Osteocyte (in vitro differentiated cells): ENCODE measurements around the gene KCNK15. TPM values are rescaled to one million over a fixed set of nuclear protein-coding genes. Genes with fewer than 3 reads are reported as not detected.
"Not testable (repeated sequence)": the region's sequence is repeated elsewhere in the genome, so short reads cannot be mapped to it uniquely, and the experiment has no call there.

Source experiments
- DNase-seq: peaks from one replicate; pipeline ENCODE4 v3.0.0; 2021; ENCODE audit warnings: mixed read lengths; ENCODE audit not compliant: unreplicated experiment; ENCODE audit errors: extremely low spot score
- H3K27ac Mint-ChIP-seq: one replicate; pipeline ENCODE4 v1.8.0; 2021; ENCODE audit warnings: mild to moderate bottlenecking, mixed read lengths; ENCODE audit not compliant: unreplicated experiment
- H3K27me3 Mint-ChIP-seq: one replicate; pipeline ENCODE4 v1.8.0; 2021; ENCODE audit warnings: mixed read lengths; ENCODE audit not compliant: unreplicated experiment
- H3K36me3 Mint-ChIP-seq: one replicate; pipeline ENCODE4 v1.8.0; 2021; ENCODE audit warnings: mixed read lengths; ENCODE audit not compliant: unreplicated experiment
- H3K4me1 Mint-ChIP-seq: one replicate; pipeline ENCODE4 v1.8.0; 2021; ENCODE audit warnings: mixed read lengths; ENCODE audit not compliant: unreplicated experiment
- H3K4me3 Mint-ChIP-seq: one replicate; pipeline ENCODE4 v1.8.0; 2021; ENCODE audit warnings: mild to moderate bottlenecking, moderate library complexity, mixed read lengths; ENCODE audit not compliant: unreplicated experiment
- H3K9me3 Mint-ChIP-seq: one replicate; pipeline ENCODE4 v1.8.0; 2021; ENCODE audit warnings: mixed read lengths; ENCODE audit not compliant: unreplicated experiment
- CTCF ChIP-seq: fragments of 200-600 bp; sonication (generic); IDR thresholded peaks from 2 replicates; pipeline ENCODE4 v1.5.0; 2021; ENCODE audit warnings: antibody characterized with exemption, mild to moderate bottlenecking, moderate library complexity
- long read RNA-seq: library from polyadenylated mRNA; unstranded; transcript quantifications from one replicate; pipeline ENCODE4 v2.0.0, GENCODE V29; 2021
- total RNA-seq: library from RNA; stranded (reverse); gene quantifications from 2 replicates; pipeline ENCODE4 v1.2.1, GENCODE V29; 2021

The KCNK15 gene
- 17.5 and 21.5 TPM in 2 replicates for total RNA-seq
- long read RNA-seq, partial matches to known transcripts = 0 of 2 reads
- long read RNA-seq, other reads (novel, unspliced or antisense) = 2 of 2 reads

- no peak for TF ChIP-seq CTCF
- no peak for DNase-seq
- peak within 1 kb of the TSS; percentile 88 for H3K27ac Mint-ChIP-seq
- peaks cover 27% of the 10 kb centered on the region for H3K4me1 Mint-ChIP-seq
- H3K36me3 Mint-ChIP-seq = no peaks in the 10 kb centered on the region
- H3K27me3 Mint-ChIP-seq = no peaks in the 10 kb centered on the region
- peak within 1 kb of the TSS; percentile 75 for H3K4me3 Mint-ChIP-seq
- no peaks in the 10 kb centered on the region for H3K9me3 Mint-ChIP-seq
Observed at GRCh38 chr20:44745598-44746366, at the start of gene KCNK15. Gene KCNK15 (plus strand): TSS chr20:44745865. CDS start chr20:44745911, 46 bp downstream.

- TF ChIP-seq CTCF = no peak
- Mint-ChIP-seq H3K4me1 (peaks cover 90% of the 10 kb centered on the region), H3K27me3 (no peaks in the 10 kb centered on the region), H3K9me3 (peaks cover 4% of the 10 kb centered on the region), H3K27ac (peak overlapping the region; percentile 95), H3K36me3 (no peaks in the 10 kb centered on the region), H3K4me3 (no peak overlapping the region)
- no peak for DNase-seq
Observed at GRCh38 chr20:44696315-44696714, 49.4 kb upstream of the KCNK15 start.

- peak overlapping the region; percentile 95 for H3K27ac Mint-ChIP-seq
- not testable (repeated sequence) for H3K36me3 Mint-ChIP-seq, H3K4me3 Mint-ChIP-seq, DNase-seq, H3K27me3 Mint-ChIP-seq, H3K9me3 Mint-ChIP-seq
- H3K4me1 Mint-ChIP-seq = peaks cover 88% of the 10 kb centered on the region
Observed at GRCh38 chr20:44697041-44697440, 48.6 kb upstream of the KCNK15 start.

- no peaks in the 10 kb centered on the region for H3K9me3 Mint-ChIP-seq
- H3K4me1 Mint-ChIP-seq = peaks cover 86% of the 10 kb centered on the region
- peak overlapping the region; percentile 95 for H3K27ac Mint-ChIP-seq
- no peaks in the 10 kb centered on the region for H3K36me3 Mint-ChIP-seq
- H3K4me3 Mint-ChIP-seq = no peak overlapping the region
- no peak for DNase-seq
- no peak for TF ChIP-seq CTCF
- H3K27me3 Mint-ChIP-seq = no peaks in the 10 kb centered on the region
Observed at GRCh38 chr20:44698351-44698750, 47.3 kb upstream of the KCNK15 start.

GRCh38 chr20:44700306-44700705, 45.4 kb upstream of the KCNK15 start:
- Mint-ChIP-seq H3K4me1 (peaks cover 89% of the 10 kb centered on the region), H3K27ac (peak overlapping the region; percentile 67), H3K9me3 (no peaks in the 10 kb centered on the region), H3K27me3 (no peaks in the 10 kb centered on the region), H3K36me3 (no peaks in the 10 kb centered on the region), H3K4me3 (no peak overlapping the region)
- no peak for TF ChIP-seq CTCF
- no peak for DNase-seq
